ENCODE data around the gene SLA2. TPM values are rescaled to one million over a fixed set of nuclear protein-coding genes. Genes with fewer than 3 reads are reported as not detected.

Gene SLA2
- total and polyA plus RNA-seq, 2 of the 4 experiments (the other 2 are of a cell fraction) = 0.03 TPM; not detected in 1

GRCh38 chr20:36565520-36565919, 80.5 kb downstream of the SLA2 start:
- H3K56ac ChIP-seq (ENCODE audit: extremely low read depth, insufficient read depth, low read length) = no peak overlapping the region
- no peak overlapping the region for H2BK15ac ChIP-seq (ENCODE audit: low read depth, low read length)
- no peak overlapping the region for H2AK5ac ChIP-seq (ENCODE audit: low read depth, low read length)
- no CpG with 5 or more reads among the region's 3 CpGs for WGBS, 2 experiments (ENCODE audit: extremely low coverage in 2 of 2, insufficient read length in 1 of 2)
- POLR2A ChIA-PET (ENCODE audit: unreplicated experiment) = no interaction called here
- H4K20me1 ChIP-seq (ENCODE audit: insufficient read depth, low read length) = no peaks in the 10 kb centered on the region
- H3K9me1 ChIP-seq (ENCODE audit: insufficient read depth, low read length) = peaks cover 8% of the 10 kb centered on the region; the same call in 1 of the 2 replicates
- H2BK5ac ChIP-seq (ENCODE audit: low read depth, low read length, poor library complexity, severe bottlenecking) = no peak overlapping the region
- no peak overlapping the region for H4K5ac ChIP-seq (ENCODE audit: low read depth, low read length)
- no peak overlapping the region for H2AFZ ChIP-seq (replicated peaks; ENCODE audit: low read length, poor library complexity)
- no peak overlapping the region for H3K4me3 ChIP-seq (ENCODE audit: insufficient read depth, low read depth, low read length)
- BruUV-seq (replicated peaks) = no TSS peak
- H3K23ac ChIP-seq (ENCODE audit: low read depth, low read length) = no peak overlapping the region
- in situ Hi-C loops (cut with MboI; ENCODE audit: low sequenced_read_pairs) (no loop called here), dilution Hi-C loops (cut with HindIII; ENCODE audit: low sequenced_read_pairs, unreplicated experiment) (no loop called here), intact Hi-C loops (cut with micrococcal nuclease) (no loop called here)
- H3K9me3 ChIP-seq (ENCODE audit: control insufficient read depth, insufficient read depth, low read length) = peaks cover 6% of the 10 kb centered on the region
- no peak overlapping the region for H3K4ac ChIP-seq (ENCODE audit: low read depth, low read length)
- no peak overlapping the region for H2AK9ac ChIP-seq (replicated peaks; ENCODE audit: low read depth, low read length, poor library complexity)
- no peaks in the 10 kb centered on the region for H3K27me3 ChIP-seq (ENCODE audit: control insufficient read depth, insufficient read depth, low read length)
- H3K18ac ChIP-seq (ENCODE audit: low read depth, low read length) = no peak overlapping the region
- ATAC-seq (ENCODE audit: low read depth) = no peak
- no peak overlapping the region for H2BK20ac ChIP-seq (ENCODE audit: low read depth, low read length)
- H4K91ac ChIP-seq (ENCODE audit: insufficient read depth, low read depth, low read length) = no peak overlapping the region
- no peak overlapping the region for H3K4me2 ChIP-seq (ENCODE audit: low read depth, low read length)
- TF ChIP-seq MAZ (IDR thresholded peaks at IDR 0.05; ENCODE audit: borderline replicate concordance, low read depth, low read length) (no peak), RFX5 (IDR thresholded peaks at IDR 0.05; ENCODE audit: low read depth, low read length) (no peak), MAFK (IDR thresholded peaks at IDR 0.05; ENCODE audit: low read depth, low read length) (no peak), CTCF (conservative IDR thresholded peaks at IDR 0.05; ENCODE audit: low read depth, low read length) (no peak), MXI1 (IDR thresholded peaks at IDR 0.05; ENCODE audit: borderline replicate concordance, low read depth, low read length) (no peak), CEBPB (IDR thresholded peaks at IDR 0.05; ENCODE audit: low read depth, low read length) (no peak), BHLHE40 (IDR thresholded peaks at IDR 0.05; ENCODE audit: low read depth, low read length) (no peak), CHD1 (IDR thresholded peaks at IDR 0.05; ENCODE audit: low read depth, low read length) (no peak), USF2 (IDR thresholded peaks at IDR 0.05; ENCODE audit: low read depth, low read length) (no peak), POLR2A (IDR thresholded peaks at IDR 0.05; ENCODE audit: low read depth, low read length) (no peak)
- H3K14ac ChIP-seq (replicated peaks; ENCODE audit: low read depth, low read length) = no peak overlapping the region
- CTCF ChIA-PET = no interaction called here
- H3K79me1 ChIP-seq (ENCODE audit: low read depth in 1 of 2, low read length in 2 of 2) = no peaks in the 10 kb centered on the region
- H4K8ac ChIP-seq (ENCODE audit: low read depth in 2 of 2, low read length in 2 of 2) = no peak overlapping the region
- no peak overlapping the region for H3K27ac ChIP-seq (ENCODE audit: insufficient read depth, low read length)
- H2BK120ac ChIP-seq (ENCODE audit: low read depth, low read length) = no peak overlapping the region
- no peaks in the 10 kb centered on the region for H3K36me3 ChIP-seq (ENCODE audit: control insufficient read depth, insufficient read depth, low read length)
- no peak for DNase-seq
- H3K9ac ChIP-seq (ENCODE audit: low read depth, low read length) = no peak overlapping the region
- no peaks in the 10 kb centered on the region for H3K4me1 ChIP-seq (ENCODE audit: control insufficient read depth, insufficient read depth, low read length)

Measured in IMR-90 (cell line).